ENCODE measurements around the gene GPX1.
A peak's percentile ranks its signal among the peaks of the same experiment; 100 is the strongest.
"Not testable (repeated sequence)": the region's sequence is repeated elsewhere in the genome, so short reads cannot be mapped to it uniquely, and the experiment has no call there.

GPX1 gene

GRCh38 chr3:49358217-49358883 is at the start of gene GPX1:
TSS of gene GPX1 (minus strand) at chr3:49358353. CDS start at chr3:49358278, 75 bp downstream.
- peak; percentile 88 for DNase-seq

DNA sequence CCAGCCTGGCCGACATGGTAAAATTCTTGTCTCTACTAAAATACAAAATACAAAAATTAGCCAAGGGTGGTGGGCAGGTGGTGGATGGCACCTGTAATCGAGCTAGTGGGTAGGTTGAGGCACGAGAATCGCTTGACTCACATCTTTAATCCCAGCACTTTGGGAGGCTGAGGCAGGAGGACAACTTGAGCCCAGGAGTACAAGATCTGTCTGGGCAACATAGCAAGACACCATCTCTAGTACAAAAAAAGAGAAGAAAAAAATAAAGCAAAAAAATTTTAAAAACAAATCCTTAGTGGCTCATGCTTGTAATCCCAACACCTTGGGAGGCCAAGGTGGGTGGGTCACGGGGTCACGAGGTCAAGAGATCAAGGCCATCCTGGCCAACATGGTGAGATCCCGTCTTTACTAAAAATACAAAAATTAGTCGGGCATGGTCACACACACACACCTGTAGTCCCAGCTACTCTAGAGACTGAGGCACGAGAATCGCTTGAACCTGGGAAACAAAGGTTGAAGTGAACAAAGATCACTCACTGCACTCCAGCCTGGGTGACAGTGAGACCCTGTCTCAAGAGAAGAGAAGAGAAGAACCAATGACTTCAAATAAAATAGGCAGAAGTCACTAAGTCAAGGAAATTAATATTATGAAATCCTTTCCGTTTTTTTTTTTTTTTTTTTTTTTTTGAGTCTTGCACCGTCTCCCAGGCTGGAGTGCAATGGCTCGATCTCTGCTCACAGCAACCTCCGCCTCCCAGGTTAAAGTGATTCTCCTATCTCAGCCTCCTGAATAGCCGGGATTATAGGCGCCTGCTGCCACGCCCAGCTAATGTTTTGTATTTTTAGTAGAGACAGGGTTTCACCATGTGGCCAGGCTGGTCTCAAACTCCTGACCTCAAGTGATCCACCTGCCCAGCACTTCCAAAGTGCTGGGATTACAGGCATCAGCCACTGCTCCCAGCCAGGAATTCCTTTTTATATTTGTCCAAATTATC is 48.7 kb upstream of the GPX1 start:
- no peak for DNase-seq

DNA sequence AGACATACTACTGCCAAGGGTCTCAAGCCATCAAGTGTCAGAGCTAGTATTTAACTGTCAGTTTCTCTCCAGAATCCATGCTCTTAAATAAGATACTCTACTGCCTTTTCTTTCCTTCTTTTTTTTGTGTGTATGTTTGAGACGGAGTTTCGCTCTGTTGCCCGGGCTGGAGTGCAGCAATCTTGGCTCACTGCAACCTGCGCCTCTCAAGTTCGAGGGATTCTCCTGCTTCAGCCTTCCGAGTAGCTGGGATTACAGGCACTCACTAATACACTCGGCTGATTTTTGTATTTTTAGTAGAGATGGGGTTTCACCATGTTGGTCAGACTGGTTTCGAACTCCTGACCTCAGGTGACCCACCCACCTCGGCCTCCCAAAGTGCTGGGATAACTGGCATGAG is 47.4 kb upstream of the GPX1 start:
- not testable (repeated sequence) for DNase-seq

GRCh38 chr3:49403891-49404290 is 45.7 kb upstream of the GPX1 start:
- DNase-seq: no peak

GRCh38 chr3:49401766-49402165 is 43.6 kb upstream of the GPX1 start:
- no peak for DNase-seq

DNA sequence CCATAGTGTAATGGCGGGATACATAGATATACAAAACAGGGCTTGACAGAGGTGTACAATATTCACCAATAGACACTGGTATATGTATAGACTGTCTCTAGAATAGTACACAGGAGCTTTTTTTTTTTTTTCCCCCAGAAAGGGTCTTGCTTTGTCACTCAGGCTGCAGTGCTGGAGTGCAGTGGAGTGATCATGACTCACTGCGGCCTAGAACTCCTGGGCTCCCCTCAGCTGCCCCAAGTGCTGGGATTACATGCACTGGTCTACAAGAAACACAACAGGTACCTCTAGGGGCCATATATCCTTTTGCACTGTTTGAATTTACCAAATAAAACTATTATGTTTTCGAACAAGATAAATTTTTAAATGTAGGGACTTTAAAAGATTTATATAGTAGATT is 41.3 kb upstream of the GPX1 start:
- no peak for DNase-seq

GRCh38 chr3:49397470-49397869 is 39.3 kb upstream of the GPX1 start:
- peak; percentile 2 for DNase-seq

DNA sequence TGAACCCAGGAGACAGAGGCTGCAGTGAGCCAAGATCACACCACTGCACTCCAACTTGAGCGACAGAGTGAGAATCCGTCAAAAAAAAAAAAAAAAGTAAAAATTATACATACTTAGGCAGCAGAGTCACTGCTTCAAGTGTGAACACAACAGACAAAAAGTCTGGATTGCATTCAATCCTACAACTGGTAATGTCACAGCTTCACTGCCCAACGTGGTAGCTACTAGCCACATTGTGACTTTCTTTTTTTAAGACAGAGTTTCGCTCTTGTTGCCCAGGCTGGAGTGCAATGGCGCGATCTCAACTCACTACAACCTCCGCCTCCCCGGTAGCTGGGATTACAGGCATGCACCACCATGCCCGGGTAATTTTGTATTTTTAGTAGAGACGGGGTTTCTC is 33.2 kb upstream of the GPX1 start:
- DNase-seq: not testable (repeated sequence)

DNA sequence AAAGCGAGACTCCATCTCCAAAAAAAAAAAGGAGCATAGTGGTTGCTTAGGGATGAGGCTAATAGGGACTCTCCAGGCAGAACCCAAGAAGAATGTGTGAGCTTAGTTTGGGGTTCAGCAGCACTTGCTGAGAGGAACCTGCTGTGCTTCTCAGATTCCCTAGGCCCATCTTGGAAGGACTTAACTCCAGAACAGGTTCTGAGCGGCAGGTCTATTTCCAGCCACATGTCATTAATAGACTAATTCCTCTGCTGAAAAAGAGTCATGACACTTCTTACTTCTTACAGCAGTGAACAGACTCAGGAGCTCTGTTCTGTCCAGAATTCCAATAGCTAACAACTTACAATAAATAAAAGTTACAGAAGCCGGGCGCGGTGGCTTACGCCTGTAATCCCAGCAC is 31.1 kb upstream of the GPX1 start:
- DNase-seq: no peak

DNA sequence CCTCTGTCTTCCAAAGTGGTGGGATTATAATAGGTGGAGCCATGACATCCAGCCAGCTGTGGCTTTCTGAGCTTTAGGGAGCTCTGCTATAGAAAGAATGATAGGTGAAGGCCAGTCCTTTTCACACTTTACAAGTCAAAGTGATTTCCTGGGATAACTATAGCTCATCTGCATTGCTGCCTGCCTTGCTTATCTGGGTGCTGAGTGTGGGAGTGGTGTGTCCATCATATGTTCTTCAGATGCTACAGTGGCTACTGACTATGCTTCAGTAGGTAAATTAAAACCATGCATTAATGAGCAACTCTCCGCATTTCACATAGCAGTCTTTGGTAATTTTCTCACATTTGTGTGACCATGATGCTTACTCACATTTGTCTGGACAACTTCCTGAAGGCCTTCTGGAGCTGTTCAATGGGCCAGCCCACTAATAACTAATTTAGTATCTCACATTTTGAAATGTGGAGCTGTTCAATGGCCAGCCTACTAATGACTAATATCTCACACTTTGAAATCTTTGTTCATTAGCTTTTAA is 30.2 kb upstream of the GPX1 start:
- no peak for DNase-seq

GRCh38 chr3:49387721-49388120 is 29.6 kb upstream of the GPX1 start:
- DNase-seq: no peak

DNA sequence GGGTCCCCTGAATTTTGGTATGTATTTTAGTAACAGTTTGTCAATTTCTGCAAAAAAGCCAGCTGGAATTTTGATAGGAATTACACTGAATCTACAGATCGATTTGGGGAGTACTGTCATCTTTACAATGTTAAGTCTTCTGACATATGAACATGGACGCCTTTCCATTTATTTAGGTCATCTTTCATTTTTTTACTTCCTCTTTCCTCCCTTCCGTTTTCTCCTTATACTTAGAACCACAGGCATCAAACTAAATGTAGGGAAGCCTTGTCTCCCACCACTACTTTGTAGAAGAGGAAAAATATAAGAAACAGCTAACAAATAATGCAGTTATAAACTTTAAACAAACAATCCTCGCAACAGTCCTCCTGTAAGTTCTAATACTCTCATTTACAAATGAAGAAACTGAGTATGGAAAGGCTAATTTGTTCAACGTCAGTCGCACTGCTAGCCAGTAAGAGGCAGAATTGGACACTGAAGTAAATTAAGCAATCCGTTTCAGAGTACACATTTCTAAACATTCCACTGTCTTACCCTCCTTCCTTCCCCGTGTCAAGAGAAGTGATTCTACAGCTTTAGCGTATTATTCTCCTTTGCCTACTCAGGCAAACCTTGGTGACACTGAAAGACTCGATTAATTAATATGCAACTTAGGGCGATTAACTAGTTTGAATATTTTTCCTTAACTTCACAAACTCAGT is 28.1 kb upstream of the GPX1 start:
- no peak for DNase-seq

GRCh38 chr3:49385617-49386016 is 27.5 kb upstream of the GPX1 start:
- DNase-seq: no peak

DNA sequence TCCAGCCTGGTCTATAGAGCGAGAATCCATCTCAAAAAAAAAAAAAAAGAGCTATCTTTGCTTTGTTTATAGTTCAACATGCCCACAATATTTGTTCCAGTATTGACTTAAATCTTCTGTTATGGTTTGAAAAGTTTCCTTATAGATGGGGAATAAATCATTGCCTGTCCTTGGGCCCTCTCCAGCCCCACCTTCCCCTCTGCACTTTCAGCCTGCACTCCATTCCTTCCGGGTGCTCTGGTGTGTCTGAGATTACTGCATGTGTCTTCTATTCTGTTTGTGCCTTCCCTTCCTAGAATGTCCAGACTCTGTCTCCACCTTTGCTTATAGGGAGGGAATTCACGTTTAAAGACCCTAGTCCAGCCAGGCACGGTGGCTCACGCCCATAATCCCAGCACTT is 25.2 kb upstream of the GPX1 start:
- DNase-seq: no peak

DNA sequence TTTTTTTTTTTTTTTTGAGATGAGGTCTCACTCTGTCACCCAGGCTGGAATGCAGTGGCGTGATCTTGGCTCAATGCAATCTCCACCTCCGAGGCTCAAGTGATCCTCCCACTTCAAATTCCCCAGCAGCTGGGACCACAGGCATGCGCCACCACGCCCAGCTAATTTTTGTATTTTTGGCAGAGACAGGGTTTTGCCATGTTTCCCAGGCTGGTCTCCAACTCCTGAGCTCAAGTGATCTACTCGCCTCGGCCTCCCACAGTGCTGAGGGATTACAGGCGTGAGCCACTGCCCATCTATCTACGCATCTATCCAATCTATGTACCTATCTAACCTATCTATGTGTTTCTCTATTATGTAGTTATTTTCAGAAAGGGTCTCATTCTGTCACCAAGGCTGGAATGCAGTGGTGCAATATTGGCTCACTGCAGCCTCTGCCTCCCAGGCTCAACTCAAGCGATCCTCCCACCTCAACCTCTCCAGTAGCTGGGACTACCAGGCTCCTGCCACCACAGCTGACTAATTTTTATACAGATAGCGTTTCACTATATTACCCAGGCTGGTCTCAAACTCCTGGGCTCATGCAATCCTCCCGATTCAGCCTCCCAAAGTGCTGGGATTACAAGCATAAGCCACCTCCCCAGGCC is 20.2 kb upstream of the GPX1 start:
- DNase-seq: no peak

DNA sequence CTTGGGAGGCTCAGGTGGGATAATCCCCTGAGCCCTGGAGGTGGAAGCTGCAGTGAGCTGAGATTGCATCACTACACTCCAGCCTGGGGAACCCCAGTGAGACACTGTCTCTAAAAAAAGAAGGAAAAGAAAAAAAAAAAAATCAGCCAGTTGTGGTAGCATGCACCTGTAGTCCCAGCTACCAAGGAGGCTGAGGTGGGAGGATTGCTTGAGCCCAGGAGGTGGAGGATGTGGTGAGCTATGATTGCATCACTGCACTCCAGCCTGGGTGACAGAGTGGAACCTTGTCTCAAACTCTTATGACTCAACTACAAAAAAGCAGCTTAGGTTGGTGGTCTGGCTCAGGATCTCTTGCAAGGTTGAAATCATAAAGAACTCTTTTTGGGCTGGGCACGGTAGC is 19.3 kb upstream of the GPX1 start:
- no peak for DNase-seq

GRCh38 chr3:49371946-49372345 is 13.8 kb upstream of the GPX1 start:
- DNase-seq: no peak

GRCh38 chr3:49370585-49371290 is 12.6 kb upstream of the GPX1 start:
- DNase-seq: no peak

GRCh38 chr3:49362561-49362960 is 4.4 kb upstream of the GPX1 start:
- DNase-seq: no peak

- no peak for DNase-seq
These were observed 1.5 kb upstream of the GPX1 start for GRCh38 chr3:49359623-49360022.

DNA sequence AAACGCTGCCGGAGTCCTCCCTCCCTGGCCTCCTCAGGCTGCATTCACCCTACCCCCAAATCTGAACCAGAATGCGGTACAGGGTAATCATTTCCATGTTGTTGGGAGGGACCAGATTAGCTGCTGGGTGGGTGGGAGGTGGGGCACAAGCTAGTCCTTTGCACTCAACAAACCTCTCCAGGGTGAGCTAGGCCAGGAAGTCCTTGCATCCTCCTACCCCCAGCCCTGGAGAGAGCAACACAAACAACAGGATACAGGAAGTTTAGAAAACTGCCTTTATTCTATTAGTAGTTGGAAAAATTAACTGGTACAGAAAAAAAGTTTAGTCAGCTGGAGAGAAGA is 702 bp upstream of the GPX1 start:
- DNase-seq: no peak
